Fibroblast of skin of right quadriceps (primary cell): ENCODE measurements around the gene POC1A.

ENCODE experiments used
- DNase-seq: peaks from one replicate; pipeline ENCODE4 v3.0.0-alpha.2; 2013

POC1A gene

DNA sequence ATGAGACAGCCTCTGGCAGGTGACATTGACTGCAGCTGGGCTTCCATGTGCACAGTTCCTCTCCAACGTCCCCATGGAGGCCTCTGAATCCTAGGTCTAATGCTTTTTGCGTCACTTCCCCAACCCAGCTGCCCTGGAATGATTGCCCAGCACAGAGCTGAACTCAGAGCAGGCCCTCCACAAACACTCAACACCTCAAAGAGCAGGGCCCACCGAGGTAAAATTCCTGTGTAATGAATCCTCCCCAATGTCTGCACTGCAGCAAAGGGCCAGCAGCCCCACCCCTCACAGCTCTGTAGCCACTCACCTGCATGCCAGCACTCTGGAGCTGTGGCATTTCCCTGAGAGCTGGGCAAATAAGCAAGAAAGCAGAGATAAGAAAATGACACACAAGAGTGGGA, 55.2 kb downstream of the POC1A start:
- no peak for DNase-seq

DNA sequence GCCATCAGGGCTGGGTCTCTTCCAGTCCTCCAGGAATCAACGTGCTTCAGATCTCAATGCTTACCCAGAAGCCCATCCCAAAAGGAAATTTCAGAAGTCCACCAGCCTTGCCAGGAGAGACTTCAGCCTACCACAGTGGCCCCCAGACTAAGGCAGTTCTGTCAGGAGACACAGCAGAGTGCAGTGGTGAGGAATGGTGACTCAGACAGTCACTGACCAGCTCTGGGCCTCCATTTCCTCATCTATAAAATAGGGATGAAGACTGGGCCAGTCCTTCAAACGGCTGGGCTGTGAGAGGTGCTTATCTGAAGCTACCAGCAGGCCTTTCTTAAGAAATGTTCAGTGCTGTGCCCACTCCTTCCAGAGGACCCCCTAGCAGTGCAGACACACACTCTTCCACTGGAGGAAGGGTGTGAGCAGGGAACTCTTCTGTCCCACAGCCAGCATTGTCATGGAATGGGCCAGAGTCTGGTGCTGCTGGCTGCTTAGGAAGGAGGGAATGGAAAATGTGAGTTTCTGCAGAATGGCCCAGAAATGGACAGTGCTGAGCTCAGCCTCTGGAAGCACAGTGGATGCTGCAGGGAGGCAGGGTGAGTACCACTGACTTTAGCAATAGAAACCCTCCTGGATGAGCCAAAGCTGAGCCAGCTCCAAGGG, 56.2 kb downstream of the POC1A start:
- no peak for DNase-seq

DNA sequence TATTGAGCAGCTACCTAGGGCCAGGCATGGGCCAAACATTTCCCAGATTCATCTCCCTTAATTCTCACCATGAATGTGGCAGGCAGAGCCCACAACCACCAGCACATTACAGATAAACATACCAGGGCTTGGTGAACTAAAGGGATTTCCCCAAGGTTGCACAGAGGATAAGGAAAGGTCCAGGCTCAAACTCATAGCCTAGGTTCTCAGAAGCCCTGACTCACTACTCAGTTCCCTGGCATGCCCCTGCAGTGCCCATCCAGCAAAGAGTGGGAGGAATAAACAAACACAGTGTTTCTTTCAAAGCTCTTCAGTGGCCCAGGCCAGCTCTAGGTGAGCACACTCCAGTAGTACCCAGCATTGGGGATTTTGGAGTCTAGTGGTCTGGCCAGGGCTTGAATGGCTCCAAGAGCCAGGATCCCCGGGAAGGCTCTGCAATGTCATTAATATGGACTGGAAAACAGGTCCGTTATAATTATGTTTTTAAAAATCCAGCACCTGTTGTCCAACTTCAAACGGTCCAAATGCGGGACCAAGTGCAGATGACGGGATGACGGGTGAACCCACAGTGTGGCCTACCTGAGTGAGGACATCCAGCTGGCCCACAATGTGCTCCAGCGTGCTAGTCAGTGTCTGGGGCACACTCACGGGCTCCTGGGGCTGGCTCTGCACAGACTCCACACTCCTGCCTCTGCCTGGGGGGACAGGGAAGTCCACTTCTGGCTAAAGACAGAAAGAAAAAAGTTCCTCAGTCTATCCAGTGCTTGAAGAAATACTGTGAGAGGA, 58.0 kb downstream of the POC1A start:
- DNase-seq = no peak

DNA sequence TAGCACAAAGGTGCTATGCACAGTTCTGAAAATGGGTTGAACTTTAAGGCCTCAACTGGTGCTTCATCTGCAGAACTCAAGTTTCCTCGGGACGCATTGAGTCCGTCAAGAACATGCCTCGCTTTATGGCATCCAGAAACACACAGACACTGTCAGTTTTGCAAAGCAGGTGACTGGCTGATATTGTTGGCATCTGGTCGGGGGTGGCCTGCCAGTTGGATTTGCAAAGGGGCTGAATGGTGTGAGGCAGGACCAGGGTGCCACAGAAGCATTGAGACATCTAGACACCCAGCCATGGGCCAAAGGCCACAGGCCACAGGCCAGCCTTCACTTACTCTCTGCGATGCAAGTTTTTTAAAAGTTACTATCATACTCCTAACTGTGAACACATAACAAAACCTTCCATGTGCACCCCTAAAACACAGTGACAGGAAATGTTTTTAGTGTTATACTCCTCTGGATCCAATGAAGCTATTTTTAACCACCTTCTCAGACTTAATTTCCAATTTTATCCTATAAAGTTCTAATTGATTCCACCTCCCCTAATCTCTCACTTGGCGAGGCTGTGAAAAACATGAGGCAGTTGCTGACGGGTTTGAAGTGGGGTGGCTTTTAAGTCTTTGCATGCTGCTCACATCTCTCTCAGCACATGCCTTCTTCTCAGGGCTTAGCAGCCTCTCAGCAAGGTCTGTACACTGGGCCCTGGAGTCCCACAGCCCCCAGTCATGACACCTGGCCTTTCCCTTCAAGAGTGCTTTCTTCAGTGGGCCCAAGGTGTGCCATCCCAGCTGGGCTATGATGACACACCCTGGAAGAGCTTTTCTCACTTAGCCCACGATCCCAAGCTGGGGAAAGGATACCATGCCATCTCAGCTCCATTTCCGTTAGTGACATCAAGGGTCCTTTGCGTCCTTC, 59.4 kb downstream of the POC1A start:
- DNase-seq = no peak

DNA sequence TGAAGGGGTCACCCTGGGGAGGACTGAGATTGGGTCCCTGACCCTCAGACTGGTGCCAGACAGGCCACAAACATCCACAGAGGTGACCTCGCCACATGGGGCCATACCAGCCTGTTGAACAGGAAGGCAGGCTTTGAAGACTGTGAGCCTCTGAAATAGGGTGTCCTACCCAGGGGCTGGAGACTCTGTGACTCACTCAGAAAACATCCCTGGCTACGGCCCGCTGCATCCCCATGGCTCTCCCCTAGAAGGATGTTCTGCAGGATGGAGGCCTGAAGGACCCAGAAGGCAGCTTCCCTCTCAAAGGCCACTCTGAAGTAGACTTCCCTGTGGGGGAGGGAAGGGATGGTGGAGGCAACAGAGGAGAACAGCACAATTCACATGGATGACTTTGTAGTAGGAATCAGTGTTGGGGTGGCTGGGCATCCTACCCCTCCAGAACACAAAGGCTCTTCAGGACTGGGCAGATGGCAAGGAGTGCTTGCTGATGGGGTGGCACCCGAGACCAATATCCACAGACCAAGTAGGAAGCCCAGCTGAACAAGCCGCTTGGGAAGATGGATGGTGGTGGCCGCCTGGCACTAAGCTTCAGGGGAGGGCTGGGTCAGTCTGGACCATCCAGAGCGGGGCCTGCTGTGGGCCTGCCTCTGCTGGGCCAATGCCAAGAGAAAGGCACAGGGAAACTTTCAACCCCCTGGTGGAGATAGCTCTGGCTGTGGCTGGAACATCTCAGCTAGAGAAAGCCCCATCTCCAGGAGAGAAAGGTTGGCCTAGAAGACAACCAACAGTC, 60.3 kb downstream of the POC1A start:
- peak; percentile 77 for DNase-seq

DNA sequence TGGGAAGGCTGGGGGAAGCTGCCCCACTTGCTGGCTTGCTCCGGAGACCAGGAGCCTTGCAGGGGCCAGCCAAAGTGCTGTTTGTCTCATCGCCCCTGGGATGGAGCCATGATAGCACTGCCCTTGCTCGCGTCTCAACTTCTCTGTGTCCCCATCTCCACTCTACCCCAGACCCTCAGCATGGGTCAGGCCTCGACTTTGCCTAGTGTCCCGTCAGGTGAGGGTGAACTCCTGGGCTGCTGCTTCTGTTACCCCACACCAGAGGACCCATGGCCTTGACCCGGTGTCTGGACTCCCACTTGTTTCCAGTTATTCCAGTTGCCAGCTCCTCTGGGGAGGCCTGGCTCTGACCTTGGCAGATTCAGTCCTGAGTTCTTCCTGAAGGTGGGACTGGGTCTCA, 61.3 kb downstream of the POC1A start:
- no peak for DNase-seq

DNA sequence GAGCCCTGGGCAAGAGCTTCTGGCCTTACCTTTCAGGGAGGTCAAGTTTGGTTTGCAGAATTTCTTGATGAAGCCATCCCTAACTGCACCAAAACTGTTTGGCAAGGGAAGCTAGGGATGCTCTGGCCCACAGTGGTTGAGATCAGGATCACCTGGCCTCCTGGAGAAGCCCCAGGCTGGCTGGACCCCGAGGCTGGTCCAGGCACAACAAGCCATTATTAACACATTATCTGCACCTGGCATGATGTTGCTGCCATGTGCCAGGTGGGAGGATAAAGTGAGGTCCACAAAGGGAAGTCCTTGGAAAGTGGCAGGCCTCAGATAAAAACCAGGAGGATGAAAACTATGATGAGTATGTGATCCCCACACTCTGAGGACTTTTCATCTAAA, 62.0 kb downstream of the POC1A start:
- no peak for DNase-seq

DNA sequence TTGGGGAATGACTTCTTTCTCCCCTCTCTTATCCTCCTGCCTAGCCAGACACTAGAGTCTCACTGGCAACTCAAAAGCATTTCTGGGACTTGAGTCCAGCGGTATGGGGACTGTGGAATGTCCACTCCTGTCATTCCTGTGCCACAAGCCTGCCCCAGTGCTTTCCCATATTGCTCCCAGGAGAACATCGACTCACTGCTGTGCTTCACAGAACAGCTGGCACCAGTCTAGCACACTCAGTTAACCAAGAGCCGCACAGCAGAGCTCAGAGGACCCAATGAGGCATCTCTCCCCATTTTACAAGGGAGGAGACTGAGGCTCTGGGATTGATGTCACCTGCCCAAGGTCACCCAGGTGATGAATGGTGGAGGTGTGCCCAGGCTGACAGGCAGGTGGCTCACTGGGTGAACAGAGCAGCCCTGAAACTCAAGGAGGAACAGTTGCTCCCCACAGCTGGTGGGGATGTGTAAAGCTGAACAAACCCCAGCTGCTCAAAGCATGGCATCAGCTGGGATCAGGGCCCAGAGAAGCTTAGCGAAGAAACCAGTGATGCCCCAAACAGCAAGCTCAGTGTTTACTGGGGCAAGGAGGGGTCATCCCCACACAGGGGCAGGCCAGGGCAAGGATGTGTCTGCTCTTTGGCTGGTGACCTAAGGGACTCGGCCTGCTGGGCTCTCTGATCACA, 62.5 kb downstream of the POC1A start:
- peak; percentile 31 for DNase-seq

DNA sequence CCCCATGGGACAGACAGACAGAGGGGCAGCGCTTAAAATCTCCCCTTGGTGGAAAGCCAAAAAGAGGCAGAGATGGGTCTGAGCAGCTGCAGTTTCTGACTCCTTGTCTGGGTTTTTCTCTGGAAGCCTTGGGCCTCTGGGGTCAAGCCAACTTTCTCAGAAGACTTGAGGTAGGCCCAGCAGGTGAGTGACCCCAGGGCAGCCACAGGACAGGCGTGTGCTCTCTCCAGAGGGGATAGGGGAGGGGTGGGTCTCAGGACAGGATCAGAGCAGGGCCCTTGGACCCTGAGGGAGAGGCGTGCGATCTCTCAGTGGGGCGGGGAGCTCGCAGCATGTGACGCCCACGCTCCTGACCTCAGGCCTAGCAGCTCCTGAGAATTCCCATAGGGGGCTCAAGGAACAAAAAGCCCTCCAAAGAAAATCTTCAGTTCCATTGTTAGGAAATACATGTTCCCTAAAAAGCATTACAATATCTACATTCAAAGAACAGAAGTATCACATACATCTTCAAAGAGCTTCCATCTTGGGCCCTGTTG, 63.2 kb downstream of the POC1A start:
- peak; percentile 10 for DNase-seq

DNA sequence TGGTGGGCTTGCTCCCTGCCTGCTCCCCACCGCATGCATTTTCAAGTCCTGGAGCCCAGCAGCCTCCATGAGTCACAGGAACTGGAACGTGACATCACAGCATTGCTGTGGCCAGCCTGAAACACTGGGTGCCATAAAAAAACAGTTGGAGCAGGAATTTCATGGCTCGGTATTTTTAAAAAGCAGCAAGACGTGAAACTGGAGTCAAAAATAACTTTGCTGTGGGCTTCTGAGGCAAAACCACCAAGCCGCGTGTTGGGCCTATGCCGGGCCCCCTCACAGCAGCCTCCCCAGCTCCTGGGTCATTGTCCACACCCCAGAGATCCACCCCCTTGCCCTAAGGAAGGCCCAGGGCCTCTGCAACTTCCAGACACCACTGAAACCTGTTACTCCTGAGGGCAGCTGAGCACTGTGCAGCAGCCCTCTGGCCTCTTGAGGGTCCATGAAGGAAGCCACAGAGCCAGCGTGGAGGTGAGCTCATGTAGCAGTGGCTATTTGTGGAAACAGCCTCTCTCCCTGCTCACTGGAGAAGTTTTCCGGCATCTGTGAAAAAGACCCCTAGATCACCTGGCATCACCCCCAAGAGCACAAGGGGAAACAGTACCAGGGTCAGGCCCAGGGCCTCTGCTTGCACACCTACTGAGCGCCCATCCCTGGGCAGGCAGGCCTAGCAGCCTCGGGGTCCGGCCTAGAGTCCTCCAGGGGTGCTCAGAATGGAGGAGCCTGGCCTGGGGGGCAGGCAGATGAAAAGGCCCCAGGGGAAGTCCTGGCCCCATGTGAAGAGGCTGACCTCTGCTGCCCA, 63.9 kb downstream of the POC1A start:
- peak; percentile 96 for DNase-seq

DNA sequence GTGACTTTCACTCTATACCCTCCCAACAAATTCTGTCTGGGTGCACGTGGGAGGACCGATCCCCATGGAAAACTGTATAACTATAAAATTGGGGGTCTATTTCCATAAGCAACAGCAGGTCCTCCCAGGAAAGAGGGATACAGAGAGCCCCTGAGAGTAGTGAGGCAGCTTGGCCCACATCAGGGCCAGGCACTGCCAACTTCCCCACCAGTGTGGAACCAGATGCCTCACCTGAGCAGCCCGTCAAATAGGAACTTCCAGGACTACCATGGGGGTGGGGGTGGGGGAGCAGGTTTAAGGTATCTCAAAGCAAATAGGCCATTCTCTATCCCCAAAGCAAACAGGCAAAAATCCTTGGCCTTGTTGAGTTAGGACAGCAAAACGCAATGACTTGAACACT, 64.5 kb downstream of the POC1A start:
- DNase-seq = no peak

DNA sequence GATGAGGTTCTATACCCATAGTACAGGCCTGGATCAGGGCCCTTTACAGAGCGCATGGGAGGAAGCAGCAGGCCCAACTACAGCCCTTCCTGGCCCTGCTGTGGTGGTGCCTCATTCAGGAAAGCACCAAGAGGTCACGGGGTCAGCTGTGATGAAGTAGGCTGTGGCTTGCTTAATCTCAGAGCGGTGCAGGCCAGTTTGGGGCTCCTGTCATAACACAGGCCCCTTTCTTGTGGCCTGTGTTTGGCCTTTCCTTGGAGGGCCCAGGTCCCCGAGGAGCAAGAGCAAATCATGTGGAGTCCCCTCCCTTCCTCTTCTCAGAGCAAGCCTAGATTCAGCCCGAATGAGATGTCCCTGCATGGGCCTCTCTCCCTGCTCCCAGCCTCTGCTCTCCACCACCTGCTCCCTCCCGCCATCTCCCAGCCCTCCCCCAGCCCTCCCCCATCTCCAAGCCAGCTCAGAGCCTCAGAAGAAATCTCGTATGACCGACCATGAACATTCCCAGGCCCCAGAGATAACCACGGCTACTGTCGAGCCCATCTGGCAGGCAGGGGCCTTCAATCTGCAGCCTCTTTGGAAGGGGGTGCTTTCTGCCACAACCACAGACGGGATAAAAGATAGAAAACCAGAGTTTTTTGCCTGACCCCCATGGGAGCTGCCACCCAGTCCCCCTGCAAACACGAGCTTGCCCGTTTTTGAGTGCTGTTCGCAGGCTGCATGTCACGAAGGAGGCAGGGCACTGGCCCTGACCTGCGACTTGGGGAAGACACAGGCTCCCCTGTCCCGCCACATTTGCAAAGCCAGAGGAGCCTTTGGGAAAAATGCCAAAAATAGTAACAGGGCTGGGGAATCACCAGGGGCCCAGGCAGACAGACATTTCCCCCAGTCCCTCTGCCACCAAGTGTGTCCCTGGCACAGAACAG, 65.5 kb downstream of the POC1A start:
- peak; percentile 47 for DNase-seq

DNA sequence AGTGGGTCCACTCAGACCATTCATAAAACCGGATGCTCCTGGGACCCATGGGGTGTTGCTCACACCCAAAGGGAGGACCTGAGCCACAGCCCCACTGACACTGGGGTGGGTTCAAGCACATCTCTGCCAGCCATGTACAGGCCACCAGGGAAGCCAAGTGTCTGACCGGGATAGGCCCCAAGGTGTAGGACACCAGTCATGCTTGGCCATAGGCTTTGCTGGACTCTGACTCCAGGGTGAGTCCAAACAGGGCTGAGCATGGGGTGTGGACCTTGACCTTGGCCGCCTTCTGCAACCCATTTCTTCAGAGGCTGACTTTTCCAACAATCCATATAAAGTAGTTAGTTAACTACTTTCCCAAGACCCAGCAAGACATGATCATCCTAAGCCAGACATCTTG, 66.5 kb downstream of the POC1A start:
- no peak for DNase-seq

DNA sequence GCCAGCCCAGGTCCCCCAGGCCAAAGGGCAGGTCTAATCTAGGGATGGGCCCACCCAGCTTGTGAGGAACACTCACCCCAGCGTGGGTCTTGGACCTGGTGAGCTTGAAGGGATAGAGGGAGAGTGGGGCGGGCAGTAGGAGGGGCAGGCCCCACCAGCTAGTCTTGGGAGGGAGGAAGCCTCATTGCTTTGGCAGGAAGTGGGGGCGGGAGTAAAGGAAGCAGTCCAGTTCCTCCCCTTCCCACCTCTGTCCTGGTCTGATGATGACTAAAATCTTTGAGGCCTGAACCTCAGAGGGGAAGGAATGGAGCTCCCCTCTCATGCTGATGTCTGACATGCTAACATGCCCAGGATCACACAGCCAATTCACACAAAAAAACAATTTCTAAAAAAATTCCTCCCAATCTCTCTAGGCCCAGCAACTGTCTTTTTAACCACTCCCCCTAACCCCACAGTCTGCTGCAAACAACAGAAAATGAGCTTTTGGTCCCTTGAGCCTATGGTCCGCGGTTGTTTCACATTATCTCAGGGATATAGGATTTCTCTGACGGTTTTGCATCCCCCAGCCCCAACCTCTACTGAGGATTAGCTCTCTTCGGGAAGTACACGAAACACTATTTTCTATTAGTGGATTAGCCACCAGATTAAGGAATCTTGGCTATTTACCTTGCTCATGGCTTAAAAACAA, 67.1 kb downstream of the POC1A start:
- DNase-seq = peak; percentile 53

DNA sequence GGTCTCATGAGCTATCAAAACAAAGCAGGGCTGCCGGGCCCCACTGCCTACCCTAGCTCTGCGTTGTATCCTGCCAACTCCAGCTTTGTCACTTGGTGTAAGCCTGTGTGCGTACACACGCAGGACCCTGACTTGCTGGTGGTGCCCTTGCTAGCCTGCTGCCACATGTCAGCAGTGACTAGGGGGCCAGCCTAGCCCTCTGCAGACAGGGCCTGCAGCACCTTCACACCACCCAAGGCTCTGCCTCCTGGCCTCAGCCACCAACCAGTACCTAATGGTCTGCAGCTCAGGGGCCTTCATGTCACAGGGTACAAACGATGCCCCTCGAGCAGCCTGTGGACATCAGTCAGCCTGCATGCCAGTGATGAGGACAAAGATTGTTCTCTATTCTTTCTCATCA, 67.8 kb downstream of the POC1A start:
- no peak for DNase-seq

DNA sequence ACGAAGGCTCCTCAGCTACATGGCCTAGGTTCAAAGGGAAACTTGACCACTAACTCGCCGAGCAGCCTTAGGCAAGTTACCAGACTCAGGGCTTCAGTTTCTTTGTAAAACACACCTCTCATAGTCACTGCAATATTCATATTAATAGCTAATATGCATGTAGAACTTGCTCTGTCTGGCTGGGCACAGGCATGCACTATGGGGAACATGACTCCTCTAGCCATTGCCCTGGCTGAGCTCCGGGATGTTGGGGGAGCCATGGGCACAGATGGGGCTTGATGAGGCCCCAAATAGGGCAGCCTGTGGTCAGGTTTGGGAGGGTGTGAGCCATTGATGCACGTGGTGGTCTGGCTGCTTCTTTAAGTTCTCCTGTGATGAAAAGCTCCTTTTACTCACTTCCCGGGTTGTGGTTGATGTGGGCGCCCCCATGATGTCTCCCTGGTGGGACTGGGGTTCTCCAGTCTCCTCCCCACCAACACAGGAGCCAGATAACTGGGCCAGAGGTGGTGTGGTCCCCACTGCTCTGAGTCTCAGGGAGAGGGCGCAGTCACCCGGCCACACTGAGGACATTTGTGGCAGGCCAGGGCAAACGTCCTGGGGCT, 68.4 kb downstream of the POC1A start:
- DNase-seq = no peak

DNA sequence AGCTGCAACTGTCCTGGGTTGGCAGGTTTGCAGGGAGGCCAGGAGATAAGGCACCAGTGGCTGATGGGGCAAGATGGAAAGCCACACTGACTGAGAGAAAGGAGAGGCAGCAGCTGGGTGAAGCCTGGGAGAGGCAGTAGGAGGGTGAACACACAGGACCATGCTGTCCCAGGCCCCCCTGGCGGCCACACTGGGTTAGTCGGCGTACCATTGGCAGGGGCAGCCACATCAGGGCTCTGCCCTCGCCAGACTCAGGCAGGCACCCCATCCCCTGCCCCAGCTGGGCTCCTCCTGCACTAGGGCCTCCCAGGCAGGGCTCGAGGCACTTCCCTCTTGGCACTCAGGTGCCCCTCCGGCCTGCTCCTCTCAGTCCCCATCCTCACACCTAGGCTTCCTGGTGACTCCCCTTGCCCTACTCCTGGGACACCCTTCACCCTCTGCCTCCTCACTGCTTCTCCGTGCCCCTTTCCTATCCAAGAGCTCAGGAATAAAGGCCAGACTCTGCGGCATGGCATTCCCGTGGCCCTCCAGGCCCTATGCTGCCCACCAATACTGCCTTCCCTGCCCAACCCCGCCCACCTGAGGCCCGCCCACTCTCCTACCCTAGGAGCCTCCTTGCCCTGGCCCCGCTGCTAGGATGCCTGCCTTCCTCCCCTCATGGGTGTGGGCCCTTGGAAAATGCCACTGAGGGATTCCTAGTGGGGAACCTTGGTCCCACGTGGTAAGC, 69.1 kb downstream of the POC1A start:
- no peak for DNase-seq
